ENCODE data around the gene TMEM259.

TMEM259 gene

GRCh38 chr19:1016647-1017114, 4.2 kb downstream of the TMEM259 start:
- DNase-seq (ENCODE audit: low read depth), result no peak

GRCh38 chr19:1015782-1016646, 4.9 kb downstream of the TMEM259 start:
- no peak for DNase-seq (ENCODE audit: low read depth)

- no peak for DNase-seq (ENCODE audit: low read depth)
These were observed 5.7 kb downstream of the TMEM259 start for GRCh38 chr19:1015061-1015781.

- no peak for DNase-seq (ENCODE audit: low read depth)
These were observed 6.5 kb downstream of the TMEM259 start for GRCh38 chr19:1014161-1015060.

GRCh38 chr19:1013218-1013617, 7.7 kb downstream of the TMEM259 start:
- no peak for DNase-seq (ENCODE audit: low read depth)

- DNase-seq (ENCODE audit: low read depth), result no peak
These were observed 8.6 kb downstream of the TMEM259 start for GRCh38 chr19:1012334-1012733.

- DNase-seq (ENCODE audit: low read depth), result no peak
These were observed 9.0 kb downstream of the TMEM259 start for GRCh38 chr19:1011831-1012333.

- DNase-seq (ENCODE audit: low read depth), result no peak
These were observed 10.1 kb downstream of the TMEM259 start for GRCh38 chr19:1010586-1011510.

- no peak for DNase-seq (ENCODE audit: low read depth)
These were observed 10.9 kb downstream of the TMEM259 start for GRCh38 chr19:1009981-1010538.

- no peak for DNase-seq (ENCODE audit: low read depth)
These were observed 11.6 kb downstream of the TMEM259 start for GRCh38 chr19:1009041-1009980.

GRCh38 chr19:1008268-1009040, 12.5 kb downstream of the TMEM259 start:
- no peak for DNase-seq (ENCODE audit: low read depth)

GRCh38 chr19:1007399-1008251, 13.3 kb downstream of the TMEM259 start:
- no peak for DNase-seq (ENCODE audit: low read depth)

- no peak for DNase-seq (ENCODE audit: low read depth)
These were observed 14.1 kb downstream of the TMEM259 start for GRCh38 chr19:1006711-1007398.

GRCh38 chr19:1004803-1005664, 15.9 kb downstream of the TMEM259 start:
- DNase-seq (ENCODE audit: low read depth), result no peak

GRCh38 chr19:1004204-1004802, 16.6 kb downstream of the TMEM259 start:
- no peak for DNase-seq (ENCODE audit: low read depth)

GRCh38 chr19:1003283-1003682, 17.6 kb downstream of the TMEM259 start:
- no peak for DNase-seq (ENCODE audit: low read depth)
